HG03354 (cell line): Measurements from ENCODE around the gene GRM1.

Experiments used
- ATAC-seq: cut with Tn5 transposase; IDR thresholded peaks from one replicate; pipeline ENCODE4 v1.9.1; 2021; ENCODE audit warnings: mild to moderate bottlenecking; ENCODE audit not compliant: unreplicated experiment, poor library complexity, severe bottlenecking

GRM1 gene

GRCh38 chr6:146422789-146423375, 394.0 kb downstream of the GRM1 start:
- ATAC-seq: peak; percentile 36

GRCh38 chr6:146423452-146423851, 394.6 kb downstream of the GRM1 start:
- peak; percentile 62 for ATAC-seq

GRCh38 chr6:146426516-146426915, 397.7 kb downstream of the GRM1 start:
- ATAC-seq: no peak

- no peak for ATAC-seq
These were observed 401.0 kb downstream of the GRM1 start for GRCh38 chr6:146429831-146430230.

GRCh38 chr6:146433881-146434731, 405.2 kb downstream of the GRM1 start:
- no peak for ATAC-seq

GRCh38 chr6:146434732-146435390, 406.0 kb downstream of the GRM1 start:
- no peak for ATAC-seq

- no peak for ATAC-seq
These were observed 413.0 kb downstream of the GRM1 start for GRCh38 chr6:146441907-146442306.

GRCh38 chr6:146444189-146444588, 415.3 kb downstream of the GRM1 start:
- ATAC-seq: no peak

GRCh38 chr6:146445233-146445632, 416.4 kb downstream of the GRM1 start:
- no peak for ATAC-seq

GRCh38 chr6:146456886-146457285, 428.0 kb downstream of the GRM1 start:
- ATAC-seq: no peak

GRCh38 chr6:146460941-146461340, 432.1 kb downstream of the GRM1 start:
- no peak for ATAC-seq

GRCh38 chr6:146470091-146470770, 441.4 kb downstream of the GRM1 start:
- no peak for ATAC-seq

GRCh38 chr6:146472918-146473317, 444.1 kb downstream of the GRM1 start:
- ATAC-seq: no peak

- ATAC-seq: no peak
These were observed 452.7 kb downstream of the GRM1 start for GRCh38 chr6:146481527-146481926.

- ATAC-seq: no peak
These were observed 455.5 kb downstream of the GRM1 start for GRCh38 chr6:146484411-146484810.
